ENCODE data around the gene TMEM248. TPM values are rescaled to one million over a fixed set of nuclear protein-coding genes. Genes with fewer than 3 reads are reported as not detected.

The TMEM248 gene
- total and polyA plus RNA-seq, 2 of the 13 experiments (the other 11 are each of a cell fraction or from before 2014, with no cell fraction given), result 54.3 to 109 TPM

DNA sequence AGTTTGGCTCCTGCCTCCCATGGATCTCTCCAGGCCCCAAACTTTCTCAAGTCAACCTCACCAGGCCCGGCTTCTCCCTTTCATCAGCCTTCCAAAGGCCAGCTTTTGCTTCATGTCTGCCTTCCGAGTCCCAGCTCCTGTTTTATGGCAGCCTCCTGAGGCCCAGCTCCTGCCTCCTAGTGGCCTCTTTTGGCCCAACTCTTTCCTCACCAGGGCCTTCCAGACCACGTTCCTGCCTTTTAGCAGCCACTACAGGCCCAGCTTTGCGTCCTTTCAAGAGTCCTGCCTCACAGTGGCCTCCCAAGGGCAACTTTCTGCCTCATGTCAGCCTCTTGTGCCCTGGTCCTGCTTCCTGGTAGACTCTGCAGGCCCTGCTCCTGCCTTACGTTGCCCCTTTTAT is 15.3 kb upstream of the TMEM248 start:
- intact Hi-C loops (cut with micrococcal nuclease; ENCODE audit: unreplicated experiment) (loop anchor here (1.0 kb wide), 1 partner anchor 68 kb away; no protein-coding TSS in a partner anchor), in situ Hi-C loops (cut with HindIII; ENCODE audit: extremely low pct_ligation_motif_present, low pct_unique_long_range_greater_than_20kb) (no loop called here)
- Histone ChIP-seq H4K20me1 (ENCODE audit: insufficient read depth, low read length) (no peaks in the 10 kb centered on the region), H3K79me2 (ENCODE audit: insufficient read depth, low read length) (no peaks in the 10 kb centered on the region), H3K4me1 (ENCODE audit: insufficient read depth, low read length) (no peaks in the 10 kb centered on the region), H3K27ac (ENCODE audit: extremely low read length, insufficient read depth, low read length) (no peak overlapping the region), H3K4me3 (replicated peaks in 1 of 3; ENCODE audit: insufficient read depth in 1 of 3, low read depth in 2 of 3, low read length in 3 of 3) (no peak overlapping the region), H3K4me2 (ENCODE audit: low read depth, low read length) (no peak overlapping the region), H3K27me3 (ENCODE audit: control insufficient read depth in 1 of 2, insufficient read depth in 2 of 2, low read length in 2 of 2) (no peaks in the 10 kb centered on the region), H2AFZ (ENCODE audit: low read length) (no peak overlapping the region), H3K9ac (ENCODE audit: insufficient read depth, low read depth, low read length) (no peak overlapping the region), H3K36me3 (replicated peaks in 1 of 2; ENCODE audit: control insufficient read depth in 1 of 2, insufficient read depth in 2 of 2, low read length in 2 of 2) (peaks cover 3 to 9% of the 10 kb centered on the region in 2 experiments; a peak in 2 of 5 replicates), H3K9me3 (ENCODE audit: low read length) (no peaks in the 10 kb centered on the region)
- BruUV-seq (replicated peaks), result no TSS peak
- ChIA-PET CTCF (ENCODE audit: low intra/inter-chr PET ratio, low total read pairs) (no interaction called here), POLR2A (interaction anchor here (1.5 kb wide), 1 partner anchor 61 kb away, joined by 4 read pairs; no protein-coding TSS in a partner anchor)
- TF ChIP-seq, protein P1, sequence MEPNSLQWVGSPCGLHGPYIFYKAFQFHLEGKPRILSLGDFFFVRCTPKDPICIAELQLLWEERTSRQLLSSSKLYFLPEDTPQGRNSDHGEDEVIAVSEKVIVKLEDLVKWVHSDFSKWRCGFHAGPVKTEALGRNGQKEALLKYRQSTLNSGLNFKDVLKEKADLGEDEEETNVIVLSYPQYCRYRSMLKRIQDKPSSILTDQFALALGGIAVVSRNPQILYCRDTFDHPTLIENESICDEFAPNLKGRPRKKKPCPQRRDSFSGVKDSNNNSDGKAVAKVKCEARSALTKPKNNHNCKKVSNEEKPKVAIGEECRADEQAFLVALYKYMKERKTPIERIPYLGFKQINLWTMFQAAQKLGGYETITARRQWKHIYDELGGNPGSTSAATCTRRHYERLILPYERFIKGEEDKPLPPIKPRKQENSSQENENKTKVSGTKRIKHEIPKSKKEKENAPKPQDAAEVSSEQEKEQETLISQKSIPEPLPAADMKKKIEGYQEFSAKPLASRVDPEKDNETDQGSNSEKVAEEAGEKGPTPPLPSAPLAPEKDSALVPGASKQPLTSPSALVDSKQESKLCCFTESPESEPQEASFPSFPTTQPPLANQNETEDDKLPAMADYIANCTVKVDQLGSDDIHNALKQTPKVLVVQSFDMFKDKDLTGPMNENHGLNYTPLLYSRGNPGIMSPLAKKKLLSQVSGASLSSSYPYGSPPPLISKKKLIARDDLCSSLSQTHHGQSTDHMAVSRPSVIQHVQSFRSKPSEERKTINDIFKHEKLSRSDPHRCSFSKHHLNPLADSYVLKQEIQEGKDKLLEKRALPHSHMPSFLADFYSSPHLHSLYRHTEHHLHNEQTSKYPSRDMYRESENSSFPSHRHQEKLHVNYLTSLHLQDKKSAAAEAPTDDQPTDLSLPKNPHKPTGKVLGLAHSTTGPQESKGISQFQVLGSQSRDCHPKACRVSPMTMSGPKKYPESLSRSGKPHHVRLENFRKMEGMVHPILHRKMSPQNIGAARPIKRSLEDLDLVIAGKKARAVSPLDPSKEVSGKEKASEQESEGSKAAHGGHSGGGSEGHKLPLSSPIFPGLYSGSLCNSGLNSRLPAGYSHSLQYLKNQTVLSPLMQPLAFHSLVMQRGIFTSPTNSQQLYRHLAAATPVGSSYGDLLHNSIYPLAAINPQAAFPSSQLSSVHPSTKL (CRISPR knock-in tag; IDR thresholded peaks at IDR 0.05), result no peak
- TF ChIP-seq STAG1 (CRISPR knock-in tag; IDR thresholded peaks at IDR 0.05) (peak; percentile 33), RAD51 (IDR thresholded peaks at IDR 0.05; ENCODE audit: borderline replicate concordance) (no peak)
- TF ChIP-seq, protein P2, sequence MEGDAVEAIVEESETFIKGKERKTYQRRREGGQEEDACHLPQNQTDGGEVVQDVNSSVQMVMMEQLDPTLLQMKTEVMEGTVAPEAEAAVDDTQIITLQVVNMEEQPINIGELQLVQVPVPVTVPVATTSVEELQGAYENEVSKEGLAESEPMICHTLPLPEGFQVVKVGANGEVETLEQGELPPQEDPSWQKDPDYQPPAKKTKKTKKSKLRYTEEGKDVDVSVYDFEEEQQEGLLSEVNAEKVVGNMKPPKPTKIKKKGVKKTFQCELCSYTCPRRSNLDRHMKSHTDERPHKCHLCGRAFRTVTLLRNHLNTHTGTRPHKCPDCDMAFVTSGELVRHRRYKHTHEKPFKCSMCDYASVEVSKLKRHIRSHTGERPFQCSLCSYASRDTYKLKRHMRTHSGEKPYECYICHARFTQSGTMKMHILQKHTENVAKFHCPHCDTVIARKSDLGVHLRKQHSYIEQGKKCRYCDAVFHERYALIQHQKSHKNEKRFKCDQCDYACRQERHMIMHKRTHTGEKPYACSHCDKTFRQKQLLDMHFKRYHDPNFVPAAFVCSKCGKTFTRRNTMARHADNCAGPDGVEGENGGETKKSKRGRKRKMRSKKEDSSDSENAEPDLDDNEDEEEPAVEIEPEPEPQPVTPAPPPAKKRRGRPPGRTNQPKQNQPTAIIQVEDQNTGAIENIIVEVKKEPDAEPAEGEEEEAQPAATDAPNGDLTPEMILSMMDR (CRISPR knock-in tag; IDR thresholded peaks at IDR 0.05), result peak; percentile 38; the same call in 1 of the 2 replicates
- DNase-seq (ENCODE audit: low spot score) (no peak), FAIRE-seq (no peak), ATAC-seq (peak; percentile 70)
- 88% methylated on average over 5 of the region's 5 CpGs for WGBS (ENCODE audit: low lambda C conversion rate)
